GM21619 (cell line): ENCODE measurements around the gene BZW1.

Experiments used
- ATAC-seq: cut with Tn5 transposase; IDR thresholded peaks from one replicate; pipeline ENCODE4 v1.9.1; 2021; ENCODE audit not compliant: unreplicated experiment

The BZW1 gene

DNA sequence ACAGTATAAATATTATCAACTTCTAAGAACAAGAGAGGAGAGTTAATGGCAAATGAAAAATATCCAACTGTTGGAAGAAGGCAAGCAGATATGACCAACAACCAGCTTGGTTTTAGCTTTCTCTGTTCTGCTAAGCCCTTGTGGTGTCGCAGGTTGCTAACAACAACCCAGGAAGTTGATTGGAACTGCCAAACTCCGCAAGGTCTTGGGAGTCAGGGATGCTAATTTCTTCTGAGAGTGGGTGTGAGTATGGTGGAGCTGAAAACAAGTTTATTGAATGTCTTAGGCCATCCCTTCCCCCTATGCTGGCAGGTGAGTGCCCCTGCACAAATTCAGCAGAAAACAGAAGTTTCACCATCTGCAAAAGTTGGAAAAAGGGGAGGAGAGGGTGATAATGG is 17.5 kb downstream of the BZW1 start:
- ATAC-seq = no peak

DNA sequence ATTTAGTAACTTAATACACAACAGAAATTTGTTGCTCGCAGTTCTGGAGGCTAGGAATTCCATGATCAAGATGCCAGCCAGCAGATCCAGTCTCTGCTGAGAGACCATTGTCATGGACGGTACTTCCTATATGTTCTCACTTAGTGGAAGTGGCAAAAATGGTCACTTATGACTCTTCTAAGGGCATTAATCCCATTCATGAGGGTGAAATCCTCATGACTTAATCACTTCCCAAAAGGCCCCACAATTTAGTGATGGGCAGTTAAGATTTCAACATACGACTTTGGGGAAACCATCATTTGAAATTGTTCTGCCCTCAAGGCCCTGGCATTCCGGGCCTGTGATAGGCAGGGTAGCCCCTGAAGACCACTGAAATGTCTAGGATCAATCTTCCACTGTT is 23.0 kb downstream of the BZW1 start:
- ATAC-seq = no peak

GRCh38 chr2:200839513-200839912 is 27.8 kb downstream of the BZW1 start:
- ATAC-seq = no peak

- no peak for ATAC-seq
Measured at GRCh38 chr2:200843993-200844948, 32.6 kb downstream of the BZW1 start.

GRCh38 chr2:200845194-200845593 is 33.5 kb downstream of the BZW1 start:
- no peak for ATAC-seq

DNA sequence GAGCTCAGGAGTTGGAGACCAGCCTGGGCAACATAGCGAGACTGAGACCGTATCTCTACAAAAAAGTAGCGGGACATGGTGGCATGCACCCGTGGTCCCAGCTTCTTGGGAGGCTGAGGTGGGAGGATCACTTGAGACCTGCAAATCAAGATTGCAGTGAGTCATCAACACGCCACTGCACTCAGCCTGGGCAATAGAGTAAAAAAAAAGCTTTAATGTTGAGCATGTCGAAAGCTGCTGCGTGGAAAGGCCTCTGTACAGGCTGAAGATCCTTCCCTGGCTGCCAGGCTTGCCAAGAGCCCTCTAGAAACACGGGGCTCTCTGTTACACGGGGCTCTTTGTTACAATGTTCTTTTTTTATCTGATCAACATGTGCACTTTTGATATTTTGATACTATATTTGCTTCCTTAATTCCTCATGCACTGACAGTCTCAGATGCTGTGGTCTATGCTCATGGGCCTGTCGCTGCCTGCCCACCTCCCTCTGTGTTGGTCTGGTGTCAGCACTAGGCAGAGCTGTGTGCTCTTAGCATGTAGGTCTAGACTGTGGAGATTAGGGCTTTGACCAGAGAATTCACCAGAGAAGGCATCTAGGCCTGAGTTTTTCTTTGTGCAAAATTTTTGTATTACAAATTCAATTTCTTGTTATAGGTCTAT is 34.1 kb downstream of the BZW1 start:
- ATAC-seq = no peak

- ATAC-seq = no peak
Measured at GRCh38 chr2:200847269-200847668, 35.6 kb downstream of the BZW1 start.

- ATAC-seq = no peak
Measured at GRCh38 chr2:200847939-200848338, 36.2 kb downstream of the BZW1 start.

DNA sequence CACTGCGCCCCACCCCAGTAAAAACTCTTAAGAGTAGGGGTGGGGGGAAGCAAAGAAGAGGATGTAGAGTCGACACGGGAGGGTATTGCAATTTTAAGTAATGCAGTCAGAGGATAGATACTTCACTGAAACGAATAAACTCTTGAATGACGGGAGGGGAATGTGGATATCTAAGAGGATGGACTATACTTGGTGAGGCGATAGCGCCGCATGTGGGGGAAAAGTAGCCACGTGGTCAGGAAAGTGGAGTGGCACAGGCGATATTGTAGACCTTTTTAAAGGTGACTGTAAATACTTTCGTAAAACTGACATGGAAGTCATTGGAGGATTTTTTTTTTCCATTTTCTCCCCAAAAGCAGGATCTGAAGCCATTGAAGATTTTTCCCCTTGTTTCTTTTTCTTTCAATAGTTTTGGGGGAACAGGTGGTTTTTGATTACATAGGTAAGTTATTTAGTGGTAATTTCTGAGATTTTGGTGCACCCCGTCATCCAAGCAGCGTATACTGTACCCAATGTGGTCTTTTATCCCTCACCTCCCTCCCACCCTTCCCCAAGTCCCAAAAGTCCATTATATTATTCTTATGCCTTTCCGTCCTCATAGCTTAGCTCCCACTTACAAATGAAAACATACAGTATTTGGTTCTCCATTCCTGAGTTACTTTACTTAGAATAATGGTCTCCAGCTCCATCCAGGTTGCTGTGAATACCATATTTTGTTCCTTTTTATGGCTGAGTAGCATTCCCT is 39.0 kb downstream of the BZW1 start:
- no peak for ATAC-seq

GRCh38 chr2:200851398-200852248 is 39.9 kb downstream of the BZW1 start:
- ATAC-seq = no peak

DNA sequence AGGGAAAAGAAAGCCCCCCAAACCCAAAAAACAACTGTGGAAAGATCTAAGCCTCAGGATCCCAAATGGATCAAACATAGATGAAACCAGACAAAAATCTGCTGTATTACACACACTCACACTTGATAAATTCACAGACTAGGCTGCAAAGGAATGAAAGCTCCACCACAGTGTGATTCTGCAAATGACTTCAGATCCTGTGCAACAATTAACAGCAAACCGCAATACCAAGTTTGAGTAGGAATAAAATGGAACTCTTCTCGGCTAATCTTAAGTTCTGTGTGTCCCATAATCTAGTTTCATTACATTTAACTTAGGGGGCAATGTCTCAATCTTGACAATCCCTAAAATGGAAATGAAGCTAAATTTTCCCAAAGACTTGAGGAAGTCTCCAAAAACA is 40.9 kb downstream of the BZW1 start:
- no peak for ATAC-seq

- no peak for ATAC-seq
Measured at GRCh38 chr2:200856806-200857205, 45.1 kb downstream of the BZW1 start.

- no peak for ATAC-seq
Measured at GRCh38 chr2:200860092-200860795, 48.5 kb downstream of the BZW1 start.

- no peak for ATAC-seq
Measured at GRCh38 chr2:200861617-200862155, 50.0 kb downstream of the BZW1 start.

DNA sequence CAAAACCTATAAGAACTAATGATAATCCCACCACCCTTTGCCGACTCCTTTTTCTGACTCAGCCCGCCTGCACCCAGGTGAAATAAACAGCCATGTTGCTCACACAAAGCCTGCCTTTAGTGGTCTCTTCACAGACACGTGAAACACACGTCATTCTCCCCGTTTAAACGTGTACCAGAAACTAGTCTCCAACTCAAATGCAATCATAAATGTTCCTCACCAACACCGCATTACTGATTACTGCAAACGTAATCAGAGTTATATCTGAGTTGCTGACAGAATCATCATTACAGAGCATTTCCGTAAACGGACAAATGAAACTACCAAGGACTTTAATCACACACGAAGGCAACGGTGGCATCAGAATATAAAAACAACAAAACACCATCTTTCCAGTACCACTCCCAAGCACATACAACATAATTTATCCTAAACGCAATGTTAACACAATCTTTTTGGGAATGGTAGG is 50.9 kb downstream of the BZW1 start:
- ATAC-seq = no peak

DNA sequence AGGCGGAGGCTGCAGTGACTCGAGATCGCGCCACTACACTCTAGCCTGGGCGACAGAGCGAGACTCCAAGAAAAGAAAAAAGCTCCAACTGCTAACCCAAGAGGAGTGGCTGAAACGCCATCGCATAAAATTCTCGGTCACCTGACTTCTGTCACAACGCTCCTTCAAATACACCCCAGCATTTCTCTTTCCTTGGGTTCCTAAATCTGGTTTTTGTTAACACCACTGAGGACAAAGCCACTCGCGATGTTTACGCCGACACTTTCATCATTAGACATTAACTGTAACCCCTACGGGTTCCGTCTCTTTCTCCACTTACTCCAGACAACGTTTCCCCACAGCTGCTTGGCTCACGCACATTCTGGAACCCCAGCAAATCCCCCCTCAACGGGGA is 52.1 kb downstream of the BZW1 start:
- ATAC-seq = peak; percentile 5

DNA sequence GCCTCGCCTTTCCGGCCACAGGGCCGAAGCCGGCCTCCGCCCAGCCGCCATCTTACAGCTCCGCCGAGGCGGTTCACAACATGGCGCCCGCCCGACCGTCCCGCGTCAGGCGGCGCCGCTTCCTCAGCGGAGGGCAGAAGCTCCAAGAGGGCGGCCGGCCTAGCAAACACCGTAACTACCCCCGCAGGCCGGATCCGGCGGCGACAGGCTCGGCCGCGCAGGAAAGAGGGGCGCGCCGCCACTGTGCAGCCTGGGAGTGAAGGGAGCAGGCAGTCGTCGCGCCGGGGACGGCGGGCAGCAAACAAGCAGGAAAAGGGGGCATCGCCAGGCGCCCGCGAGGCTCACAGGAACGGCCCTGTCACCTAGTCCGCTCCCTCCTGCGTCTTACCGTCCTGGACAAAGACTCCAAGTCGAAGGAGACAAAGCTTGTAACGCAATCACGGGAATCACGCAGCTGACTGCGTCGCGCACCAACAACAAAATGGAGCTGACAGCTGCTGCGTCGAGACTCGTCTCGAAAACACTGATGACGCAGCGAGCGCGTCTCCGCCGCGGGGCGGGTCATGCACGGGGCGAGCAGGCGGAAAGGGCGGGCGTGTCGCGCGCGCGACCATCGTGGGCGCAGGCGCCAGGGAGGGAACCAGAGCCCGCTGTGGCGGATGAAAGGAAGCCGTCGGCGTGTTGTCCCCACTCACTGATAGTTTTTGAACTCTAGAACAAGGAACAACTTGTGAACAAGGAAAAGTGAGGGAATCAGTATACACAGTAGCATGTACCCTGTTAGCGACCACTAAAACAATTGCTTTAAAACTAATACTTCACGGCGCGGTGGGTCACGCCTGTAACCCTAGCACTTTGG is 52.7 kb downstream of the BZW1 start, which contains the start of gene CLK1:
TSS of gene CLK1 (minus strand) at position 483 of the 859 bp plus-strand sequence. CDS start 2,796 bp downstream, outside the sequence.
- peak; percentile 78 for ATAC-seq

- no peak for ATAC-seq
Measured at GRCh38 chr2:200869014-200869413, 57.3 kb downstream of the BZW1 start.

DNA sequence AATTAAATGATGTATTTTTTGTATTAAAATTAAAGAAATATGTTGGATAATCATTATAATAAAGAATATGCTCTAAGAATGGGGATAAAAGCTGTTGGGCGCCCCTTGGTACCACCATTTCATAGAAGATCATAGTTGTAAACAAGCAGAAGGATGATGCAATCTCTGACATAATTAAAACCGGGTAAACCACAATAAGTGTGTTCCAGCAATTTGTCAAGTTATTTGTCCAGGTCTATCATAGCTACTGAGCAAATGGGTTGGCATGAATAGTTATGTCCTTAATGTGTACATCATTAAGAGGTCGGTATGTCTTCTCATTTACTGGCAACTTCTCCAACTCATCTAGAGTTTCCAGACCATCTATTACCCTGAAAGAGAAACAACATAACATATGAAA is 59.4 kb downstream of the BZW1 start:
- ATAC-seq = no peak
